COLO668 (cell line): ENCODE results near the gene CCDC30.
"Not testable (repeated sequence)": the region's sequence is repeated elsewhere in the genome, so short reads cannot be mapped to it uniquely, and the experiment has no call there.

Source experiments
- DNase-seq: peaks from one replicate; lab custom pipeline; 2025; ENCODE audit not compliant: unreplicated experiment; lab: John Stamatoyannopoulos, UW

The CCDC30 gene

DNA sequence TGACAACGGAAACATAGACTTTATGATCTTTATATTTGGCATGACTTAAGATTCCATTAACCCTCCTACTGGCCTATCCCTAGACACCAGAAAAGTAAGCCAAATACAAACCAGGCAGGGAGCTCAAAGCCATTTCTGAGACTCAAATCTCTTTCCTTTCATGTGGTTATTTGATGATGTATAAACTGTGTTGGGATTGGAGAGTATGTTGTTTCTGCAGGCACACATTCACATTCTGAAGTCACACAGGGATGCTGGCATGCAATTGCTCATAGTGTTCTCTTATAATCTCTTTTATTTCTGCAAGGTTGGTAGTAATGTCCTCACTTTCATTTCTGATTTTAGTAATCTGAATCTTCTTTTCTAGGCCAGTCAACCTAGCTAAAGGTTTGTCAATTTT lies 13.0 kb upstream of the CCDC30 start:
- DNase-seq = no peak

- DNase-seq = no peak
These were observed 9.7 kb upstream of the CCDC30 start for GRCh38 chr1:42453386-42453785.

GRCh38 chr1:42454403-42454802 lies 8.7 kb upstream of the CCDC30 start:
- DNase-seq = no peak

DNA sequence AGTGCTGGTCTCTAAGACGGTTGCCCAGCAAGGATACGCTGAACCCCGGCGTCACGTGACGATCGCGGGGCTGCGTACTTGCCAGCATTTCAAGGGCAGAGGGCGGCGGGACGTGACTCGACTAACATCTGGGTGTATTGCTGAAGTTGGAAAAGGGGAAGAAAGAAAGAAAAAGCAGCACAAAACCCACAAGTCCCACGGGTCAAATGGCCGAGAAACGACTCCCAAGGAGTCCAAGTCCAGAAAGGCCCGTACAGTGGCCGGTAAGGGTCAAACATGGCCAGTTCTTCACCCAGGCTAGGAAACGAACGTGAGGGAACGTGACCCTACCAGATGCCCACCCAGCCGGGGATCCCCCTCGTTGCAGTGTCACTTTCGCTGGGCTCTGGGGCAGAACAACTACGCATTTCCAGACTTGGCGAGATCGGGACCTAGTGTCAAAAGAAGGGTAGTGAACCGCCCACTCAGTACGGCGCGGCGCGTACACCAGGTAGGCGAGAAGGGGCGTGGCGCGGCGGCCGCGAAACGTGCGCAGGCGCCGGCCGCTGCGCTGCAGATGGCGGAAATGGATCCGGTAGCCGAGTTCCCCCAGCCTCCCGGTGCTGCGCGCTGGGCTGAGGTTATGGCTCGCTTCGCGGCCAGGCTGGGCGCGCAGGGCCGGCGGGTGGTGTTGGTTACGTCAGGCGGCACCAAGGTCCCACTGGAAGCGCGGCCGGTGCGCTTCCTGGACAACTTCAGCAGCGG lies 6.9 kb upstream of the CCDC30 start, which contains the start of the genes PPCS and ZMYND12:
Gene PPCS, plus strand, starts transcription at position 534 of the 744 bp plus-strand sequence. Its CDS starts 23 bp downstream, at position 557.
Gene ZMYND12, minus strand, starts transcription at position 13 of the 744 bp plus-strand sequence. CDS start 25 bp downstream, outside the sequence.
- DNase-seq = peak; percentile 99

DNA sequence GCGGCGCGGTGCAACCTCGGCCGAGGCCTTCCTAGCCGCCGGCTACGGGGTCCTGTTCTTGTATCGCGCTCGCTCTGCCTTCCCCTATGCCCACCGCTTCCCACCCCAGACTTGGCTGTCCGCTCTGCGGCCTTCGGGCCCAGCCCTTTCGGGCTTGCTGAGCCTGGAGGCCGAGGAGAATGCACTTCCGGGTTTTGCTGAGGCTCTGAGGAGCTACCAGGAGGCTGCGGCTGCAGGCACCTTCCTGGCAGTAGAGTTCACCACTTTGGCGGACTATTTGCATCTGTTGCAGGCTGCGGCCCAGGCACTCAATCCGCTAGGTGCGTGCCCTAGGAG lies 6.4 kb upstream of the CCDC30 start:
- peak; percentile 89 for DNase-seq

DNA sequence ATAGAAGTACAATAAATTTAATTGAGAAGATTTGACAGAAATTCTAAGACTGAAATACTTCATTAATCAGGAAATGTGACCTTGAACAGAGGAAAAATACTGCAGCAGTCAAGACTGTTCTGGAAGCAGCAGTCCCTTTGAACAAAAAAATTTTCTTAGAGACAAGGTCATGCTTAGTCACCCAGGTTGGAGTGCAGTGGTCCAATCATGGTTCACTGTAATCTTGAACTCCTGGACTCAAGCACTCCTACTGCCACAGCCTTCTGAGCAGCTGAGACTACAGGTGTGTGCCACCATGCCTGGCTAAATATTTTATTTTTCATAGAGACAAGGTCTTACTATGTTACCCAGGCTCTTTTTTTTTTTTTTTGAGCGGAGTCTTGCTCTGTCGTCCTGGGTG lies 1.9 kb upstream of the CCDC30 start:
- no peak for DNase-seq

GRCh38 chr1:42463921-42464320 lies 835 bp downstream of the CCDC30 start:
- DNase-seq = no peak

- DNase-seq = no peak
These were observed 2.9 kb downstream of the CCDC30 start for GRCh38 chr1:42466030-42466429.

DNA sequence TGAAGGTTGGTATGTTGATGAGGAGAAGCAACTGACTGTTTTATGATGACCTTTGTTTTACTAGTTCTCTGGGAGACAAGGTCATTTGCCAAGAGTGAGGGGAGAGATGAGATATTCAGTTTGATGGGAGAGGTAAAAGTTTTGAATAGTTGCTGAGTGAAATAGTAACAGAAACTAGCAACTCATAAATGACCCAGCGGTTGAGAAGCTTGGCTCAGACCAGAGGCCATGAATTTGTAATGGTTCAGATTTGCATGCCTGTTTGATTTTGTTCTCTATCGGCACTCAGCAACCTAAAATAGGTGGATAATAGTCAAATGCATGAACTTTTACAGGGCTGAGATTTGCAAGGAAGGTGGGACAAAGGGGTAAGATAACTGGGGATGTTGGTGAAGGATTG lies 6.6 kb downstream of the CCDC30 start:
- no peak for DNase-seq

GRCh38 chr1:42476605-42477004 lies 13.5 kb downstream of the CCDC30 start:
- no peak for DNase-seq

DNA sequence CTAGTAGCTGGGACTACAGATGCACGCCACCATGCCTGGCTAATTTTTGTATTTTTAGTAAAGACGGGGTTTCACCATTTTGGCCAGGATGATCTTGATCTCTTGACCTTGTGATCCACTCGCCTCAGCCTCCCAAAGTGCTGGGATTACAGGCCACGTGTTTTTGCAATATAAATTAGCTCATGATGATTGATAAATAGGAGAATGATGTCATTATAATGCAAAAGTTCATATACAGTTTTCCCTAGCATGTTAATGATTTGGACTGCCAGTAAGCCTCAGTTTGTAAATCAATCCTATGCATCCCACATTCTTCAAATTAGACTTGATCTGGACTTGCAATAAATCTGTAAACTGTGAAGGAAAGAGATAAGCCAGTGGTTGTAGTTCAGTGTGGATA lies 14.3 kb downstream of the CCDC30 start:
- DNase-seq = not testable (repeated sequence)

DNA sequence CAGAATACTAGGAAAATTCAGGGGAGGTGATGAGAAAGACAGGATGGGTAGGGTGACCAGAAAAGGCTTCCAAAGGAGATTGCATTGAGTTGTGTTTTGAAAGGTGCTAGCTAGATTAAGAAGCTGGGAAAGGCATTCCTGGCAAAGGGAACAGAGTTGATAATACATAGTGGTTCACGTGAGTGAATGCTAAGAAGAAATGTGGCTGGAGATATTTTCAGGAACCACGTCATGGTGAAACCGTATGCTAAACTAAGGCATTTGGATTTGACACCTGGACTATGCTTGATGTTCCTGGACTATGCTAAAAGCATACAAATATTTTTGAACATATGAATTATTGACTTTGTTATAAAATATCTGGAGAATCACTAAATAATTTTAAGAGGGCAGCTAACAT lies 14.7 kb downstream of the CCDC30 start:
- no peak for DNase-seq

GRCh38 chr1:42479621-42480020 lies 16.5 kb downstream of the CCDC30 start:
- DNase-seq = no peak

DNA sequence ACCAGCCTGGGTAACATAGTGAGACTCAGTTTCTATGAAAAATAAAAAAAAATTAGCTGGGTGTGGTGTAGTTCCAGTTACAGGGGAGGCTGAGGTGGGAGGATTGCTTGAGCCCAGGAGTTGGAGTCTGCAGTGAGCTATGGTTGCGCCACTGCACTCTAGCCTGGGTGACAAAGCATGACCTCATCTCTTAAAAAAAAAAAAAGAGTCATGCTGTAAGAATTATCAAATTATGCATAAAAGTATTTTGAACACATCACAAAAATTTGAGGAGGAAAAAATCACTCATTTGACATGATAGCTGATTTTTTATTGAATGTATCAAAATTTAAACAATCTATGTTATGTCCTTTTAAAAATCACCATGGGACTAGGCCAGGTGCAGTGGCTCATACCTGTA lies 17.8 kb downstream of the CCDC30 start:
- DNase-seq = no peak

GRCh38 chr1:42482635-42483153 lies 19.6 kb downstream of the CCDC30 start:
- no peak for DNase-seq

- no peak for DNase-seq
These were observed 21.3 kb downstream of the CCDC30 start for GRCh38 chr1:42484382-42484781.

GRCh38 chr1:42490237-42490636 lies 27.2 kb downstream of the CCDC30 start:
- DNase-seq = no peak

DNA sequence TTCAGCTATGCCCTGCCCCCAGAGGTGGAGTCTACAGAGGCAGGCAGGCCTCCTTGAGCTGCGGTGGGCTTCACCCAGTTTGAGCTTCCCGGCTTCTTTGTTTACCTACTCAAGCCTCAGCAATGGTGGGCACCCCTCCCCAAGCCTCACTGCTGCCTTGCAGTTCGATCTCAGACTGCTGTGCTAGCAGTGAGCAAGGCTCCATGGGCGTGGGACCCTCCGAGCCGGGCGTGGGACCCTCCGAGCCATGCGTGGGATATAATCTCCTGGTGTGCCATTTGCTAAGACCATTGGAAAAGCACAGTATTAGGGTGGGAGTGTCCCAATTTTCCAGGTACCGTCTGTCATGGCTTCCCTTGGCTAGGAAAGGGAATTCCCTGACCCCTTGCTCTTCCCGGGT lies 38.9 kb downstream of the CCDC30 start:
- DNase-seq = not testable (repeated sequence)

DNA sequence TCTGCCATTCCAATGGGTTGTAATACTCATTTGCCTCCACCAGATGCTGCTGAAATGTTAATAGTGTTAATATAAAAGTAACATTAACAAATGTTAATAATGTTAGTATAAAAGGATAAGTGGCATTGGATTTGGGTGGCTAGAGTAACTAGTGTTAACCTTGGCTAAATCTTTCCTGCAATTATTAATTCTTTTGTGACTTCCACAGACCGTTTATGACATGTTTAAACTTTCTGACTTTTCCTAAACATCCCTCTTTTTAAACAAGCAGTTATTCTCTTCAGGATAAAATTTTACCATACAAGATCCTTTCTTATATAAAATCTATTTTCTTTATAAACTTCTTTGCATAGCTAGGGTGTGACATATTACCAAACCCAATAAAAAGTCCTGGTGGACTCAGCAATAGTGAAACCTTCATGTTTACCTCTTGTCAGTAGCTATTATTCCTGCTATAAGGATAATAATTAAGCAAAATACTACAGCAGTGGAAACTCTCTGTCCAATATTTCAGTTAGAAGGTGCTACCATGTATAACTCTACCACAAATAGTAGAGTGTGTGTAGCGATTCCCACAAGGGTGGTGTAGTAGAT lies 41.5 kb downstream of the CCDC30 start:
- no peak for DNase-seq

- DNase-seq = no peak
These were observed 43.5 kb downstream of the CCDC30 start for GRCh38 chr1:42506576-42506975.

GRCh38 chr1:42511581-42512155 lies 48.6 kb downstream of the CCDC30 start:
- DNase-seq = not testable (repeated sequence)

- no peak for DNase-seq
These were observed 55.8 kb downstream of the CCDC30 start for GRCh38 chr1:42518908-42519307.
